ENCODE data around the gene CDH5.

GRCh38 chr16:66379571-66379941 lies 13.1 kb downstream of the CDH5 start:
- TF ChIP-seq CTCF (optimal IDR thresholded peaks at IDR 0.05 in 1 of 3, IDR thresholded peaks at IDR 0.05 in 1 of 3, conservative IDR thresholded peaks at IDR 0.05 in 1 of 3; ENCODE audit: extremely low read depth in 1 of 3, insufficient read depth in 2 of 3, low read length in 3 of 3) (no peak), EZH2 (IDR thresholded peaks at IDR 0.05; ENCODE audit: low read length) (no peak)

Data from keratinocyte (primary cell).